ENCODE results near the gene FAM124A. TPM values are rescaled to one million over a fixed set of nuclear protein-coding genes. Genes with fewer than 3 reads are reported as not detected.

FAM124A gene
- total and polyA plus RNA-seq, 10 of the 15 experiments (the other 5 are each of a cell fraction or from before 2014, with no cell fraction given), result not detected

DNA sequence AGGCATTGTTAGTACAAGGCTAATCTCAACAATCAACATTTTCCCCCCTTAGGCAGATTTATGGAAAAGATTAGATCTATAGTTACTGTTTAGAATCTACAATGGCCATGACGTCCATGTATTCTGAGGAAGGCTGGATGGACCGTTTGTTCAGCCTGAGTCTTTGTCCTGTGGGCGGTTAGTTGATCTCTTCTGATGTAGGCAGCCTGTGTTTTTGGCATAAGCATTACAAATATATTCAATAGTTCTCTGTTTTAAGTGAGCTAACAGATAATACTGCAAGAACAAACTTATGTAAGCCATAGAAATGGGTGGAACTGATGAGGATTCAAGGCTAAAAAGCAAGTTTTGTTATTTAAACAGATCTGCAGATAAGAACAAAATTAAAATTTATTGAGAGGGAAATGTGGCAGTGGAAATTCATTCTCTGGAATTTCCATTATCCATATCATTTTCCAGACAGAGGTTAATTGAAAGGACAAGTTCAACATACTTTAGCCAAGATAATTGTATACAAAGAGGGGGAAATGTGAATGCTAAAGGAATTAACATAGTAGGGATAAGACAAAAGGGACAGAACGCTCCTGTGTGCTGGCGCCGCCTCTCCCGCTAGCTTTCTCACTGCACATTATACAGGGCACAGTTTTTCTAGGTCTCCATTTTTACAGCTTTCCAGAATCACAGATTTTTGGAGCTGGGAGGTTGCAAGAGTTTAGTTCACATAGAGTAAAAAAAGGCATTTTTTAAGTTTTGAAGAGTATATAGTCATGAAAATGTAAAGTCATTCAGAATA is 48.6 kb downstream of the FAM124A start:
- H3K79me2 ChIP-seq (ENCODE audit: control insufficient read depth, insufficient read depth, low read length), result no peaks in the 10 kb centered on the region
- H3K27me3 ChIP-seq (replicated peaks in 1 of 2; ENCODE audit: control insufficient read depth in 2 of 2, insufficient read depth in 2 of 2, low read length in 1 of 2), result peaks cover under 1 to 5% of the 10 kb centered on the region in 2 experiments; a peak in 2 of 4 replicates
- no peak overlapping the region for H3K4me2 ChIP-seq (ENCODE audit: control insufficient read depth, insufficient read depth)
- no peak overlapping the region for H3K9ac ChIP-seq (ENCODE audit: control insufficient read depth, insufficient read depth, low read length)
- POLR2A ChIA-PET, result no interaction called here
- ATAC-seq, result no peak
- H3K9me3 ChIP-seq (replicated peaks; ENCODE audit: control insufficient read depth, insufficient read depth, low read length), result no peaks in the 10 kb centered on the region
- in situ Hi-C loops (cut with MboI), result no loop called here
- H3K4me1 ChIP-seq (ENCODE audit: control insufficient read depth, insufficient read depth, low read length), result no peaks in the 10 kb centered on the region
- no peak overlapping the region for H3K4me3 ChIP-seq
- no peaks in the 10 kb centered on the region for H3K36me3 ChIP-seq (ENCODE audit: control insufficient read depth in 2 of 2, insufficient read depth in 2 of 2, low read length in 1 of 2)
- intact Hi-C loops (cut with micrococcal nuclease; ENCODE audit: unreplicated experiment), result no loop called here
- SMC1A ChIA-PET (ENCODE audit: uncharacterized antibody, unreplicated experiment), result interaction anchor here (1.0 to 1.5 kb wide), 3 partner anchors 12 to 527 kb away, joined by 3 read pairs; no protein-coding TSS in a partner anchor
- H2AFZ ChIP-seq (ENCODE audit: control insufficient read depth, low read depth, low read length), result no peak overlapping the region
- CTCF ChIA-PET, result interaction anchor here (1.3 kb wide), 1 partner anchor 16 kb away, joined by 3 read pairs; no protein-coding TSS in a partner anchor
- H4K20me1 ChIP-seq (ENCODE audit: control insufficient read depth, insufficient read depth), result no peaks in the 10 kb centered on the region
- DNase-seq (ENCODE audit: low read depth, low spot score), result no peak
- RAD21 ChIA-PET (ENCODE audit: unreplicated experiment), result no interaction called here
- H3K27ac ChIP-seq (ENCODE audit: control insufficient read depth, insufficient read depth), result no peak overlapping the region
- BruUV-seq (replicated peaks), result no TSS peak
- WGBS (ENCODE audit: insufficient coverage, insufficient replicate concordance, low lambda C conversion rate, missing lambda C conversion rate), result 62% methylated on average over 7 of the region's 7 CpGs
- TF ChIP-seq, protein P1, sequence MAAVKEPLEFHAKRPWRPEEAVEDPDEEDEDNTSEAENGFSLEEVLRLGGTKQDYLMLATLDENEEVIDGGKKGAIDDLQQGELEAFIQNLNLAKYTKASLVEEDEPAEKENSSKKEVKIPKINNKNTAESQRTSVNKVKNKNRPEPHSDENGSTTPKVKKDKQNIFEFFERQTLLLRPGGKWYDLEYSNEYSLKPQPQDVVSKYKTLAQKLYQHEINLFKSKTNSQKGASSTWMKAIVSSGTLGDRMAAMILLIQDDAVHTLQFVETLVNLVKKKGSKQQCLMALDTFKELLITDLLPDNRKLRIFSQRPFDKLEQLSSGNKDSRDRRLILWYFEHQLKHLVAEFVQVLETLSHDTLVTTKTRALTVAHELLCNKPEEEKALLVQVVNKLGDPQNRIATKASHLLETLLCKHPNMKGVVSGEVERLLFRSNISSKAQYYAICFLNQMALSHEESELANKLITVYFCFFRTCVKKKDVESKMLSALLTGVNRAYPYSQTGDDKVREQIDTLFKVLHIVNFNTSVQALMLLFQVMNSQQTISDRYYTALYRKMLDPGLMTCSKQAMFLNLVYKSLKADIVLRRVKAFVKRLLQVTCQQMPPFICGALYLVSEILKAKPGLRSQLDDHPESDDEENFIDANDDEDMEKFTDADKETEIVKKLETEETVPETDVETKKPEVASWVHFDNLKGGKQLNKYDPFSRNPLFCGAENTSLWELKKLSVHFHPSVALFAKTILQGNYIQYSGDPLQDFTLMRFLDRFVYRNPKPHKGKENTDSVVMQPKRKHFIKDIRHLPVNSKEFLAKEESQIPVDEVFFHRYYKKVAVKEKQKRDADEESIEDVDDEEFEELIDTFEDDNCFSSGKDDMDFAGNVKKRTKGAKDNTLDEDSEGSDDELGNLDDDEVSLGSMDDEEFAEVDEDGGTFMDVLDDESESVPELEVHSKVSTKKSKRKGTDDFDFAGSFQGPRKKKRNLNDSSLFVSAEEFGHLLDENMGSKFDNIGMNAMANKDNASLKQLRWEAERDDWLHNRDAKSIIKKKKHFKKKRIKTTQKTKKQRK (IDR thresholded peaks at IDR 0.05; ENCODE audit: low read depth, low read length), result no peak
- TF ChIP-seq BACH1 (IDR thresholded peaks at IDR 0.05; ENCODE audit: borderline replicate concordance) (no peak), ZNF24 (IDR thresholded peaks at IDR 0.05) (no peak), SMARCA5 (IDR thresholded peaks at IDR 0.05) (no peak), NFIC (IDR thresholded peaks at IDR 0.05; ENCODE audit: low read depth, low read length) (no peak), HDAC6 (IDR thresholded peaks at IDR 0.05; ENCODE audit: unreplicated experiment) (no peak), KAT2A (conservative IDR thresholded peaks at IDR 0.05; ENCODE audit: control insufficient read depth, low read depth, low read length) (no peak), BRCA1 (IDR thresholded peaks at IDR 0.05; ENCODE audit: low read depth, low read length) (no peak), SUPT20H (IDR thresholded peaks at IDR 0.05; ENCODE audit: borderline replicate concordance, control insufficient read depth, low read depth, low read length) (no peak), CBFB (IDR thresholded peaks at IDR 0.05; ENCODE audit: low read depth) (no peak), TCF7 (IDR thresholded peaks at IDR 0.05; ENCODE audit: borderline replicate concordance) (no peak)
- TF ChIP-seq, protein P2, sequence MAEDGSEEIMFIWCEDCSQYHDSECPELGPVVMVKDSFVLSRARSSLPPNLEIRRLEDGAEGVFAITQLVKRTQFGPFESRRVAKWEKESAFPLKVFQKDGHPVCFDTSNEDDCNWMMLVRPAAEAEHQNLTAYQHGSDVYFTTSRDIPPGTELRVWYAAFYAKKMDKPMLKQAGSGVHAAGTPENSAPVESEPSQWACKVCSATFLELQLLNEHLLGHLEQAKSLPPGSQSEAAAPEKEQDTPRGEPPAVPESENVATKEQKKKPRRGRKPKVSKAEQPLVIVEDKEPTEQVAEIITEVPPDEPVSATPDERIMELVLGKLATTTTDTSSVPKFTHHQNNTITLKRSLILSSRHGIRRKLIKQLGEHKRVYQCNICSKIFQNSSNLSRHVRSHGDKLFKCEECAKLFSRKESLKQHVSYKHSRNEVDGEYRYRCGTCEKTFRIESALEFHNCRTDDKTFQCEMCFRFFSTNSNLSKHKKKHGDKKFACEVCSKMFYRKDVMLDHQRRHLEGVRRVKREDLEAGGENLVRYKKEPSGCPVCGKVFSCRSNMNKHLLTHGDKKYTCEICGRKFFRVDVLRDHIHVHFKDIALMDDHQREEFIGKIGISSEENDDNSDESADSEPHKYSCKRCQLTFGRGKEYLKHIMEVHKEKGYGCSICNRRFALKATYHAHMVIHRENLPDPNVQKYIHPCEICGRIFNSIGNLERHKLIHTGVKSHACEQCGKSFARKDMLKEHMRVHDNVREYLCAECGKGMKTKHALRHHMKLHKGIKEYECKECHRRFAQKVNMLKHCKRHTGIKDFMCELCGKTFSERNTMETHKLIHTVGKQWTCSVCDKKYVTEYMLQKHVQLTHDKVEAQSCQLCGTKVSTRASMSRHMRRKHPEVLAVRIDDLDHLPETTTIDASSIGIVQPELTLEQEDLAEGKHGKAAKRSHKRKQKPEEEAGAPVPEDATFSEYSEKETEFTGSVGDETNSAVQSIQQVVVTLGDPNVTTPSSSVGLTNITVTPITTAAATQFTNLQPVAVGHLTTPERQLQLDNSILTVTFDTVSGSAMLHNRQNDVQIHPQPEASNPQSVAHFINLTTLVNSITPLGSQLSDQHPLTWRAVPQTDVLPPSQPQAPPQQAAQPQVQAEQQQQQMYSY (CRISPR knock-in tag; IDR thresholded peaks at IDR 0.05), result no peak
- TF ChIP-seq, protein P3, sequence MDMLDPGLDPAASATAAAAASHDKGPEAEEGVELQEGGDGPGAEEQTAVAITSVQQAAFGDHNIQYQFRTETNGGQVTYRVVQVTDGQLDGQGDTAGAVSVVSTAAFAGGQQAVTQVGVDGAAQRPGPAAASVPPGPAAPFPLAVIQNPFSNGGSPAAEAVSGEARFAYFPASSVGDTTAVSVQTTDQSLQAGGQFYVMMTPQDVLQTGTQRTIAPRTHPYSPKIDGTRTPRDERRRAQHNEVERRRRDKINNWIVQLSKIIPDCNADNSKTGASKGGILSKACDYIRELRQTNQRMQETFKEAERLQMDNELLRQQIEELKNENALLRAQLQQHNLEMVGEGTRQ (IDR thresholded peaks at IDR 0.05; ENCODE audit: borderline replicate concordance, low read depth, low read length), result no peak
- no peak for FAIRE-seq

Measured in GM12878 (cell line).